ENCODE data around the gene HOXC4.

The HOXC4 gene

GRCh38 chr12:54019091-54019811 lies 34.4 kb upstream of the HOXC4 start:
- H3K27me3 Mint-ChIP-seq, result peaks cover 49% of the 10 kb centered on the region
- no peak overlapping the region for H3K4me3 Mint-ChIP-seq
- H3K27ac Mint-ChIP-seq (ENCODE audit: low read depth), result peak overlapping the region; percentile 3
- ATAC-seq (replicated peaks; ENCODE audit: extremely low read depth, poor library complexity, severe bottlenecking) (no peak), DNase-seq (ENCODE audit: low spot score in 2 of 2) (no peak)
- peaks cover 31% of the 10 kb centered on the region for H3K4me1 Mint-ChIP-seq
- peaks cover 12% of the 10 kb centered on the region for H3K36me3 Mint-ChIP-seq (ENCODE audit: insufficient read depth)
- no peaks in the 10 kb centered on the region for H3K9me3 Mint-ChIP-seq

GRCh38 chr12:54019924-54020590 lies 33.6 kb upstream of the HOXC4 start:
- Mint-ChIP-seq H3K36me3 (ENCODE audit: insufficient read depth) (peaks cover 7% of the 10 kb centered on the region), H3K27ac (ENCODE audit: low read depth) (peak overlapping the region; percentile 3), H3K27me3 (peaks cover 48% of the 10 kb centered on the region), H3K4me3 (peak overlapping the region; percentile 8), H3K4me1 (peaks cover 25% of the 10 kb centered on the region), H3K9me3 (no peaks in the 10 kb centered on the region)
- DNase-seq (ENCODE audit: low spot score in 2 of 2) (no peak), ATAC-seq (replicated peaks; ENCODE audit: extremely low read depth, poor library complexity, severe bottlenecking) (no peak)

GRCh38 chr12:54020591-54021405 lies 32.8 kb upstream of the HOXC4 start:
- Mint-ChIP-seq H3K27me3 (peaks cover 49% of the 10 kb centered on the region), H3K36me3 (ENCODE audit: insufficient read depth) (peaks cover 7% of the 10 kb centered on the region), H3K27ac (ENCODE audit: low read depth) (no peak overlapping the region), H3K4me1 (peaks cover 23% of the 10 kb centered on the region), H3K9me3 (no peaks in the 10 kb centered on the region), H3K4me3 (no peak overlapping the region)
- DNase-seq (ENCODE audit: low spot score in 2 of 2) (no peak), ATAC-seq (replicated peaks; ENCODE audit: extremely low read depth, poor library complexity, severe bottlenecking) (no peak)

GRCh38 chr12:54021432-54022013 lies 32.1 kb upstream of the HOXC4 start:
- peaks cover 56% of the 10 kb centered on the region for H3K27me3 Mint-ChIP-seq
- no peaks in the 10 kb centered on the region for H3K9me3 Mint-ChIP-seq
- H3K27ac Mint-ChIP-seq (ENCODE audit: low read depth), result no peak overlapping the region
- ATAC-seq (replicated peaks; ENCODE audit: extremely low read depth, poor library complexity, severe bottlenecking) (no peak), DNase-seq (ENCODE audit: low spot score in 2 of 2) (no peak)
- H3K36me3 Mint-ChIP-seq (ENCODE audit: insufficient read depth), result peaks cover 7% of the 10 kb centered on the region
- no peak overlapping the region for H3K4me3 Mint-ChIP-seq
- peaks cover 23% of the 10 kb centered on the region for H3K4me1 Mint-ChIP-seq

- Mint-ChIP-seq H3K27ac (ENCODE audit: low read depth) (no peak overlapping the region), H3K36me3 (ENCODE audit: insufficient read depth) (peaks cover 1% of the 10 kb centered on the region), H3K9me3 (no peaks in the 10 kb centered on the region), H3K4me3 (no peak overlapping the region), H3K27me3 (peaks cover 73% of the 10 kb centered on the region), H3K4me1 (peaks cover 9% of the 10 kb centered on the region)
- ATAC-seq (replicated peaks; ENCODE audit: extremely low read depth, poor library complexity, severe bottlenecking) (no peak), DNase-seq (ENCODE audit: low spot score in 2 of 2) (no peak)
These were observed 30.4 kb upstream of the HOXC4 start for GRCh38 chr12:54022960-54023884.

- peaks cover 83% of the 10 kb centered on the region for H3K27me3 Mint-ChIP-seq
- no peak overlapping the region for H3K4me3 Mint-ChIP-seq
- peaks cover 1% of the 10 kb centered on the region for H3K36me3 Mint-ChIP-seq (ENCODE audit: insufficient read depth)
- no peak for DNase-seq (ENCODE audit: low spot score in 2 of 2)
- no peak overlapping the region for H3K27ac Mint-ChIP-seq (ENCODE audit: low read depth)
- ATAC-seq (replicated peaks; ENCODE audit: extremely low read depth, poor library complexity, severe bottlenecking), result no peak
- H3K9me3 Mint-ChIP-seq, result no peaks in the 10 kb centered on the region
- H3K4me1 Mint-ChIP-seq, result peaks cover 9% of the 10 kb centered on the region
These were observed 29.5 kb upstream of the HOXC4 start for GRCh38 chr12:54024127-54024526.

GRCh38 chr12:54024581-54025305 lies 28.9 kb upstream of the HOXC4 start:
- ATAC-seq (replicated peaks; ENCODE audit: extremely low read depth, poor library complexity, severe bottlenecking), result no peak

GRCh38 chr12:54025499-54026405 lies 27.9 kb upstream of the HOXC4 start:
- DNase-seq (ENCODE audit: low spot score in 2 of 2) (no peak), ATAC-seq (replicated peaks; ENCODE audit: extremely low read depth, poor library complexity, severe bottlenecking) (no peak)
- Mint-ChIP-seq H3K4me1 (peaks cover 4% of the 10 kb centered on the region), H3K9me3 (no peaks in the 10 kb centered on the region), H3K4me3 (no peak overlapping the region), H3K27ac (ENCODE audit: low read depth) (no peak overlapping the region), H3K27me3 (peaks cover 99% of the 10 kb centered on the region), H3K36me3 (ENCODE audit: insufficient read depth) (no peaks in the 10 kb centered on the region)

More at GRCh38 chr12:54024581-54025305, 28.9 kb upstream of the HOXC4 start:
- Mint-ChIP-seq H3K4me1 (peaks cover 8% of the 10 kb centered on the region), H3K4me3 (no peak overlapping the region), H3K36me3 (ENCODE audit: insufficient read depth) (peaks cover 1% of the 10 kb centered on the region), H3K27ac (ENCODE audit: low read depth) (no peak overlapping the region), H3K9me3 (no peaks in the 10 kb centered on the region), H3K27me3 (peaks cover 89% of the 10 kb centered on the region)
- DNase-seq (ENCODE audit: low spot score in 2 of 2), result no peak

GRCh38 chr12:54026640-54027441 lies 26.8 kb upstream of the HOXC4 start:
- Mint-ChIP-seq H3K27ac (ENCODE audit: low read depth) (no peak overlapping the region), H3K27me3 (peaks cover 99% of the 10 kb centered on the region), H3K36me3 (ENCODE audit: insufficient read depth) (peaks cover 2% of the 10 kb centered on the region), H3K4me1 (peaks cover 4% of the 10 kb centered on the region), H3K4me3 (no peak overlapping the region), H3K9me3 (no peaks in the 10 kb centered on the region)
- ATAC-seq (replicated peaks; ENCODE audit: extremely low read depth, poor library complexity, severe bottlenecking) (no peak), DNase-seq (ENCODE audit: low spot score in 2 of 2) (no peak)

GRCh38 chr12:54027442-54027786 lies 26.2 kb upstream of the HOXC4 start:
- no peak overlapping the region for H3K4me3 Mint-ChIP-seq
- no peak for DNase-seq (ENCODE audit: low spot score in 2 of 2)
- no peak overlapping the region for H3K27ac Mint-ChIP-seq (ENCODE audit: low read depth)
- H3K9me3 Mint-ChIP-seq, result no peaks in the 10 kb centered on the region
- H3K27me3 Mint-ChIP-seq, result peaks cover 99% of the 10 kb centered on the region
- peaks cover 4% of the 10 kb centered on the region for H3K4me1 Mint-ChIP-seq
- no peak for ATAC-seq (replicated peaks; ENCODE audit: extremely low read depth, poor library complexity, severe bottlenecking)
- H3K36me3 Mint-ChIP-seq (ENCODE audit: insufficient read depth), result peaks cover 2% of the 10 kb centered on the region
